ENCODE data around the gene CORIN. TPM values are rescaled to one million over a fixed set of nuclear protein-coding genes. Genes with fewer than 3 reads are reported as not detected.
"Not testable (repeated sequence)": the region's sequence is repeated elsewhere in the genome, so short reads cannot be mapped to it uniquely, and the experiment has no call there.

The CORIN gene
- total RNA-seq, 1 experiment from 2014 or later: not detected

- DNase-seq (ENCODE audit: low read depth): not testable (repeated sequence)
These were observed 146.0 kb downstream of the CORIN start for GRCh38 chr4:47691757-47692383.

- DNase-seq (ENCODE audit: low read depth): no peak
These were observed 147.3 kb downstream of the CORIN start for GRCh38 chr4:47690611-47691010.

DNA sequence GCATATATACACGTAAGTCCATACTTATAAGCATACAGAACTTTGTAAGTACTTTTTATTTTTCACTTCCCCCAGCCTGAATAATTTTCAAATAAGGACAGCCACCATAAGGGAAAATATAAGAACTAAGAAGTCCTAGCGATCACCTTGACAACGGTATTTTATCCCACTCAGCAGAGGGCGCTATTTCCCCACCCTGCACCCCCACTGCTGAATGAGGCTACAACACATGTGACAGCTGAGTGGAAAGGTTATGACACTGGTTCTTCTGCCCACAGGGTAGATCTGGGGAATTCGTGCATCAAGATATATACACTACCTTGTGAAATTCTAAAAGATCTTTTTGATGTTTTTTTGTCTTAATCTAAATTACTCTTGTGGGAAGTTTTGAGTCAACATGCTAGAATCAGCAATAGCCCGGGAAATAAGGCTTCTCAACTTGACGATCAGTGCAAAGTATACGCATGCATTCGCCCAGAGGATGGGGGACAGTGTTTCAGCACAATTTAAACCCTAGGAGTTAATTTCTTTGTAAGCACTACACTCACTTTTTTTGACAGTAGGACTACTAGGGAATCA is 151.5 kb downstream of the CORIN start:
- peak; percentile 29 for DNase-seq (ENCODE audit: low read depth)

DNA sequence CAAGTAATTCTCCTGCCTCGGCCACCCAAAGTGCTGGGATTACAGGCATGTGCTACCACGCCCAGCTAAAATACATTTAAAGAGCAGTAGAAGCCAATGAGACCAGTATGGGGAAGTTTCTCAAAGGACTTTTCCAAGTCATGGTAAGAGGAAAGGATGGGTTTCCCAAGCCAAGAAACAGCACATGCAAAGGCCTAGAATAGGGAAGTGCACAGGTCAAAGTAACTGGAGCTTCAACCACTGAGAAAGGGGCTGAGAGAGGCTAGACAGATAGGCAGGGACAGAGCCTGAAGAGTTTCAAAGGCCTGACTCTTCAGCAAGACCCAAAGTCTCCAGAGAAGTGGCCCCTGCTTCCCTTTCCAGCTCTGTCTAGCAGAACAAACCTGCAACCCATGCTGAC is 162.1 kb downstream of the CORIN start:
- no peak for DNase-seq (ENCODE audit: low read depth)

- DNase-seq (ENCODE audit: low read depth): no peak
These were observed 163.7 kb downstream of the CORIN start for GRCh38 chr4:47674144-47674543.

- no peak for DNase-seq (ENCODE audit: low read depth)
These were observed 165.2 kb downstream of the CORIN start for GRCh38 chr4:47672696-47673095.

DNA sequence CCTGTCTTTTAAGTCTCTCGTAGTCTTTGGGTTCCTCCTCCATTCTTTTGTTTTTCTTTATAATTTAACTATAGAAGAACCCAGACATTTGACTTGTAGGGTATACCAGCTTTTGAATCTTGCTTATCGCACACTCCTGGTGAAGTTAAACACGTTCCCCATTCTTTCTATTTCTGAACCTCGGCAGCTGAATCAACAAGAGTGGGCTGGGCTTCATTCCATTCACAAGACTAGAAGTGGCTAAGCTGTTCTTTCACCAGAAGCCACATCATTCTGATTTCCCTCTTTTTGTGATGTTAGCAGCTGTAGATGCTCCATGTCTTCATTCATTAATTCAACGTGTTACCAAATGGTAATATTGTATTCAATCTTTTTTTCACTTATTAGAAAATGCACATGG is 167.9 kb downstream of the CORIN start:
- DNase-seq (ENCODE audit: low read depth): no peak

GRCh38 chr4:47668810-47669408 is 169.0 kb downstream of the CORIN start:
- DNase-seq (ENCODE audit: low read depth): peak; percentile 52

DNA sequence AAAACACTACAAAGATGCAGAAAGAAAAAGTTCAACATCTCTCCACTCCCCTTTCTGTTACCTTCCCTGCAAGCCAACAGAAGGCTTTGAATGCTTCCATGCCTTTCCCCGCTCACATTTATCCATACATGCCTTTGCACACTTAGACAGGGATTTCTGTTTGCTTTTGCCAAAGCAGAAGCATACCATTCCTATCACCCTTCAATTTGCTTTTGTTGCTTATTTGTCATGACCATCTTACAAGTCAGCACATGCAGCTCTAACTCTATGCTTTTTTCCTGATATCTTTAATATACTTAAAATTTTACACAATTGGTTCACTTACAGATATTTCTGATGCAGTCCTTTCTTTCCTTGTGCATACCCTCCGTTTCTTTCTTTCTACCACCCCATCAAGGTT is 169.6 kb downstream of the CORIN start:
- DNase-seq (ENCODE audit: low read depth): no peak

DNA sequence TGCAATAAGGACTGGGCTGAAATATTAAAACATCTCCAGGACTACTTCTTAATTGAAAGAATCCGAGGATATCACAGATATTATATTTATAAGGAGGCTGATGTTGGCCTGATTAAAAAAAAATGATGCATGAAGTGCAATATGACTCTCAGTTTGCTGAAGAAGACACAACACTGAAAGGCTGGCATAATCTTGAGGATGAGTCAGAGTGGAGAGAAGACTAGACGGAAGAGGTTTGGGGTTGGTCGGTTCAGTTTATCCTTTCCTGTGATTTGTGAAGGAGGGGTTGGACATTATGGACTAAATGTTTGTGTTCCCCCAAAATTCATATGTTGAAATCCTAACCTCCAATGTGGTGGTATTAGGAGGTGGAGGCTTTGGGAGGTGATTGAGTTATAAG is 170.3 kb downstream of the CORIN start:
- DNase-seq (ENCODE audit: low read depth): peak; percentile 29

DNA sequence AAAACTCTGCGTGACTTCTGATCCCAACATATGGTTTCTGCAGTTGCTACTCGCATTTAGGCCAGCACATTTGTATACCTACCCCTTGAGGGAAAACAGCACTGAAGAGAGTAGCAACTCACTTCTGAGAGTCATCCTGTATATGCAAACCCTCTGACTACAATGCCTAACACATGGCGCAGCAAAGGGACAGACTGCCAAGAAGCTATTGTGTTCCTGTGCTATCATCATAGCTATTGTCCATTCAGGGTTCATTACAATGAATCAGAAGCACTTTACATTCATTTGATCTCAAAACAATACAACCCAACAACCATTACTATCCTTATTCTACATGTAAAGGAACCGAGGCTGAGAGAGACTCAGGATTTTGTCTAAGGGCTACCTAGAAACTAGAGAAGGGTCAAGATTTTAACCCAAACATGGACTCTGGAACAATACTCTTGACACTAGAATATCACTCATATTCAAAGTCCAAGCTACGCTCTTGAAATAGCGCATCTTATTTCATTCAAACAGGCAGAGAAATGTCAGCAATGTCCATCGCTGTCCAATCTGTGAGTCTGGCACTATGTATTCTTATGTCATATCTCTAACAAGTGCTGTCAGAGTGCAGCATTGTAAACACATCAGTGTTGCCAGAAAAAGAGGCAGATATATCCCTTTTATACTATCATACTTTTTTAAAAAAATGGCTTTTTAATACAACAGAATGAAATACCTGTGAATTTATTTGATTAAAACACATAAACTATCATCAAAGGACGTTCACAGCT is 173.6 kb downstream of the CORIN start:
- no peak for DNase-seq (ENCODE audit: low read depth)

- DNase-seq (ENCODE audit: low read depth): no peak
These were observed 174.9 kb downstream of the CORIN start for GRCh38 chr4:47662975-47663374.

DNA sequence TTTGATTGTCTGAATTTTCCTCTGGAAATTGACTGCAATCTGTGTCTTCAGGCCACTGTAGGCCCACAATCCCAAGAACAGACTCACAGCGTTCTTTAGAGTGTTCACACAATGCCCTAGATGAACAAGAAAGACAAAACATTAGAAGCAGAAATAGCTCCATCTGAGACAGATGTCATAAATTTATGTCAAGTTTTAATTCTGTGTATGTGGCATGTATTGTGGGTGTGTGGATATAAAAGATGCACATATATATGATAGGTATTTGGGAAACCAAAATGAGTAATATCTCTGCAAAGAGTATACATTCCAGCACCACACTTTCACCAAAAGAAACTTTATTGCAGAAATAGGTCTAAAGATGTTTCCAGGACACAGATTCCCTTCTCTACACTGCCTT is 176.1 kb downstream of the CORIN start:
- no peak for DNase-seq (ENCODE audit: low read depth)

DNA sequence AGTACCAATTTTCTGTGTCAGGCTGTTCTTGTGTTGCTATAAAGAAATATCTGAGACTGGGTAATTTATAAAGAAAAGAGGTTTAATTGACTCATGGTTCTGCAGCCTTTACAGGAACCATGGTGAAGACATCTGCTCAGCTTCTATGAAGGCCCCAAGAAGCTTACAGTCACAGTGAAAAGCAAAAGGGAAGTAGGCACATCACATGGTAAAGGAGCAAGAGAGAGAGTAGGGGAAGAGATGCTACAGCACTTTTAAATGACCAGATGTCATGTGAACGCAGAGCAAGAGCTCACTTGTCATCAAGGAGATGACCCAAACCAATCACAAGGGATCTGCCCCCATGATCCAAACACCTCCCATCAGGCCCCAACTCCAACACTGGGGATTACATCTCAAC is 178.5 kb downstream of the CORIN start:
- DNase-seq (ENCODE audit: low read depth): no peak

GRCh38 chr4:47654972-47655693 is 182.7 kb downstream of the CORIN start:
- DNase-seq (ENCODE audit: low read depth): no peak

DNA sequence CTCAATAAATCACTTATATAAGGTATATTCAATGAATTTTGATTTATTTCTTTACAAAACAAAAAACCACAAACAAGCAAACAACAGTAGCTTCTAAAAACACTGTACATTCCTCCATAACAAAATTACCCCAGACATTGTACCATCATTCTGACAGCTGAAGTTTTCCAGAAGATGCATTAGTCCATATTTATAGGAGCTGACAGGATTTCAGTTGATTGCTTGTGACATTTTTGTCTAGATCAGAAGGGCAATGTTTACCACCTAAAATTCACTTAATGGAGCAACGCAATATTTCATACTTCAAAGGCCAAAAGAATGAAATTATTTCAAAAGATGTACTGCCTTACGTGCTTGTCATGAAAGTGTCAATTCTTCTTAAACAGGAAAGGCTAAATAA is 185.8 kb downstream of the CORIN start:
- DNase-seq (ENCODE audit: low read depth): no peak

- DNase-seq (ENCODE audit: low read depth): no peak
These were observed 186.6 kb downstream of the CORIN start for GRCh38 chr4:47651231-47651630.

GRCh38 chr4:47650584-47651130 is 187.2 kb downstream of the CORIN start:
- no peak for DNase-seq (ENCODE audit: low read depth)

DNA sequence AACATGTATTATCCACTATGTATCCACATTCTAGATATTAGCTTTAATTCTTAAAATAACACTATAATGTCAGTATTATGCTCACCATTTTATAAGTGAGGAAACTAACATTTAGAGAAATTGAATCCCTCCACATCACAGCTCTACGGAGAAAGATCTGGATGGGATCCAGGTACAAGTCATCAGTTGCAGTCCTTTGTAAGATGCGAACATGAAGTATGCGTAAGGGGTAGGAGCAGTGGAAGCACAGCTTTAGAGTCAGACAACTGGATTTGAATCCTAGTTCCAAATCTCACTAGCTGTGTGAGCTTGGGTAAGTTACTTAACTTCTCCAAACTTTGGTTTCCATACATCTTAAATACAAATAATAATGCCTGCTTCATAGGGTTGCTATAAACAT is 190.3 kb downstream of the CORIN start:
- no peak for DNase-seq (ENCODE audit: low read depth)

GRCh38 chr4:47647029-47647428 is 190.8 kb downstream of the CORIN start:
- no peak for DNase-seq (ENCODE audit: low read depth)

DNA sequence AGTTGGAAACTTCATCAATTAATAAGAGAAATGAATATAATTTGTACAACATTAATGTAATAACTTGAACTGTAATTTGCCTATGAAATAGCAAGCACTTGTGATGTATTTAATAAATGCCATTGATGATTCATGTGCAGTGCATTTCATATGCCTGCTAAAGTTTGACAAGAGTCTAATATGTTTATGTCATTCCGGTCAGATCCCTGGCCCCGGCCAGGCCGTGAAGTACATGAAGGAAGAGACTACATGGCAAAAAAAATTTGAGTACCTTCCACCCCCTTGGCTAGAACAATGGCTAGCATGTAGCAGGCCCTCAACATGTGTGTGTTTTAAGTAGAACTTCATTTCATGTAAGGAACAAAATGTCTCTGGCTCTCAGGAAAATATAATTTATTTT is 191.5 kb downstream of the CORIN start:
- DNase-seq (ENCODE audit: low read depth): no peak

GRCh38 chr4:47643845-47644244 is 194.0 kb downstream of the CORIN start:
- no peak for DNase-seq (ENCODE audit: low read depth)
